HCT116 (cell line): Measurements from ENCODE around the gene SQSTM1.

ENCODE experiments used
- CEBPB ChIP-seq: IDR thresholded peaks from 2 replicates; pipeline ENCODE4 v1.6.1; 2012; ENCODE audit warnings: low read depth
- CTCF ChIP-seq, 3 experiments: fragments of 200-600 bp in 1 of 3; sonication (generic) in 1 of 3; IDR thresholded peaks in 2 of 3; conservative IDR thresholded peaks in 1 of 3; 2 replicates each; pipeline ENCODE4 v1.5.1; 2012 to 2017; ENCODE audit warnings: low read depth in 2 of 3, low read length in 2 of 3, antibody characterized with exemption in 1 of 3, borderline replicate concordance in 1 of 3, control low read depth in 1 of 3, mild to moderate bottlenecking in 1 of 3, mixed read lengths in 1 of 3, mixed run types in 1 of 3, moderate library complexity in 1 of 3; ENCODE audit not compliant: insufficient read depth in 1 of 3
- EZH2 ChIP-seq: fragments of 200-600 bp; sonication (generic); IDR thresholded peaks from 2 replicates; pipeline ENCODE4 v1.6.1; 2017; ENCODE audit warnings: antibody characterized with exemption, mixed run types
- EZH2phosphoT487 ChIP-seq: fragments of 200-600 bp; IDR thresholded peaks from 2 replicates; pipeline ENCODE4 v1.6.1; 2018; ENCODE audit warnings: antibody characterized with exemption, borderline replicate concordance
- JUND ChIP-seq: IDR thresholded peaks from 2 replicates; pipeline ENCODE4 v1.6.1; 2012
- POLR2A ChIP-seq: IDR thresholded peaks from 2 replicates; pipeline ENCODE4 v1.7.0; 2011; ENCODE audit warnings: borderline replicate concordance; ENCODE audit not compliant: insufficient read depth, insufficient read length; ENCODE audit errors: extremely low read depth
- RAD21 ChIP-seq: IDR thresholded peaks from 2 replicates; pipeline ENCODE4 v1.6.1; 2012; ENCODE audit warnings: low read depth, mild to moderate bottlenecking
- REST ChIP-seq: IDR thresholded peaks from 2 replicates; pipeline ENCODE4 v1.6.1; 2012; ENCODE audit warnings: low read depth
- SRF ChIP-seq: IDR thresholded peaks from 2 replicates; pipeline ENCODE4 v1.6.1; 2012; ENCODE audit warnings: low read depth
- YY1 ChIP-seq: IDR thresholded peaks from 2 replicates; pipeline ENCODE4 v1.6.1; 2011; ENCODE audit warnings: low read length, low read depth, moderate library complexity, mild to moderate bottlenecking; ENCODE audit not compliant: insufficient replicate concordance; ENCODE audit errors: extremely low read depth
- ZFX ChIP-seq: fragments of 450-650 bp; IDR thresholded peaks from 2 replicates; pipeline ENCODE4 v1.6.1; 2017
- ZNF274 ChIP-seq: fragments of 200-500 bp; sonication (Bioruptor generic); IDR thresholded peaks from 2 replicates; pipeline ENCODE4 v1.6.1; 2014; ENCODE audit warnings: mild to moderate bottlenecking, low read depth, low read length, inconsistent platforms
- TF ChIP-seq, protein P1 (sequence below): IDR thresholded peaks from 2 replicates; pipeline ENCODE4 v1.6.1; 2012

DNA sequence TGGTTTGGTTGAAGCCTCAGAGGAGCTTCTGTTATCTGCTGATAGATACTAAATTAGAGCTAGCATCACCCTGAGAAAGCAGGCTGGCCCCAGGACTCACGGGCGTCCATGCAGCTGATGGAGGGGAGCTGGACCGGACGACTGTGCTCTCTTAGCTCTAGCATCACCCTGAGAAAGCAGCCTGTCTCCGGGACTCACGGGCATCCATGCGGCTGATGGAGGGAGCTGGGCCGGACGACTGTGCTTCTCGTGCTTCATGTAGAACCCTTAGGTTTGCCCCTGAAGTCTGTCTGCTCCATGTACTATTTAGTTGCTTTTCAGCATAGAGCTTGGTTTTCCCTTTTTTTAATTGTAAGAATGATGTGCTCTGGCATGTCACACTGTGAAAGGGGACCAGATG lies 43.2 kb upstream of the SQSTM1 start:
- TF ChIP-seq, protein P1, sequence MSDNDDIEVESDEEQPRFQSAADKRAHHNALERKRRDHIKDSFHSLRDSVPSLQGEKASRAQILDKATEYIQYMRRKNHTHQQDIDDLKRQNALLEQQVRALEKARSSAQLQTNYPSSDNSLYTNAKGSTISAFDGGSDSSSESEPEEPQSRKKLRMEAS: no peak
- TF ChIP-seq CTCF (IDR thresholded peaks at IDR 0.05 in 2 of 3, conservative IDR thresholded peaks at IDR 0.05 in 1 of 3; ENCODE audit: borderline replicate concordance in 1 of 3, insufficient read depth in 1 of 3, low read depth in 2 of 3, low read length in 2 of 3): no peak
- no peak for TF ChIP-seq ZNF274
- TF ChIP-seq POLR2A: no peak
- no peak for TF ChIP-seq YY1
- no peak for TF ChIP-seq CEBPB
- no peak for TF ChIP-seq EZH2phosphoT487
- TF ChIP-seq ZFX: no peak
- no peak for TF ChIP-seq EZH2
- no peak for TF ChIP-seq SRF
- TF ChIP-seq RAD21: no peak
- TF ChIP-seq JUND: no peak
- no peak for TF ChIP-seq REST
